Fibroblast of lung (primary cell): ENCODE results near the gene TTC3.

Source experiments
- EZH2 ChIP-seq: IDR thresholded peaks from 2 replicates; pipeline ENCODE4 v1.5.1; 2012; ENCODE audit warnings: low read length, control low read depth, mild to moderate bottlenecking; ENCODE audit errors: missing control alignments
- TF ChIP-seq, protein P1 (sequence below), 2 donors: IDR thresholded peaks in 1 of 2; conservative IDR thresholded peaks in 1 of 2; 1 replicate in 1 of 2; 2 replicates in 1 of 2; pipeline ENCODE4 v1.5.1; 2011 to 2012; ENCODE audit warnings: low read length in 2 of 2, control low read depth in 1 of 2, inconsistent platforms in 1 of 2, low read depth in 1 of 2, mild to moderate bottlenecking in 1 of 2

DNA sequence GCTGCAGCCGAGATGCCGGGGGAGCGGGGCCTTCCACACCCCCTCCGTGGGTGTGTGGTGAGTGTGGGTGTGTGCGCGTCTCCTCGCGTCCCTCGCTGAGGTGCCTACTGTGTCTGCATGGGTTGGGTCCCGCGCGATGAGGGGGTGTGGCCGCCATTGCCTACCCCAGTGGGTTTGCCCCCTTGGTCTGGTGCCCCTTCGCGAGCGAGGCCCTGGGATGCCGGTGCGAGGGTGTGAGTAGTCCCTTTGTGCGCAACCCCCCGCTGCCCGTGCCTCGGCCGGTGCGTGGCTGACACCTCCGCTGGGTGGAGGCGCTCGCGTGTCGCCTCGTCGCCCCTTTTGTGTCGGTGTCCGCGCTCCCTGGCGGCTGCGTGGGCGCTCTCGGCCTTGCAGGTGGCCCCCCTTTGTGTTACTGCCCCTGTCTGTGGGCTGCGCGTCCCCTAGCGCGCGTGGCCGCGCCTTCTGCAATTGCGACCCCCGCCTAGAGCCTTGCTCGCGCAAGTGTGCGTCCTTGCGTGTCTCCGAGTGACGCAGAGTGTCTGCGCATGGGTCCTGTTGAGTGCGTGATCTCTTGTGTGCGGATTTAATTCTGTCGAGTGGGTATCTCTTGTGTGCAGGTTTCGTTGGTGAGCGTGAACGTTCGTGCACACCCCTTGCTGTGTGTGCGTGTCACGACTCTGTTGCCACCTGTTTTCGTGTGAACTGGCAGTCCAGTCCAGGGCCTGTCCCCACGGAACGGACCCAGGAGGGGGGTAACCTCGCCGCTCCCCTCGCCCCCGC is 553 bp downstream of the TTC3 start:
- TF ChIP-seq, protein P1, sequence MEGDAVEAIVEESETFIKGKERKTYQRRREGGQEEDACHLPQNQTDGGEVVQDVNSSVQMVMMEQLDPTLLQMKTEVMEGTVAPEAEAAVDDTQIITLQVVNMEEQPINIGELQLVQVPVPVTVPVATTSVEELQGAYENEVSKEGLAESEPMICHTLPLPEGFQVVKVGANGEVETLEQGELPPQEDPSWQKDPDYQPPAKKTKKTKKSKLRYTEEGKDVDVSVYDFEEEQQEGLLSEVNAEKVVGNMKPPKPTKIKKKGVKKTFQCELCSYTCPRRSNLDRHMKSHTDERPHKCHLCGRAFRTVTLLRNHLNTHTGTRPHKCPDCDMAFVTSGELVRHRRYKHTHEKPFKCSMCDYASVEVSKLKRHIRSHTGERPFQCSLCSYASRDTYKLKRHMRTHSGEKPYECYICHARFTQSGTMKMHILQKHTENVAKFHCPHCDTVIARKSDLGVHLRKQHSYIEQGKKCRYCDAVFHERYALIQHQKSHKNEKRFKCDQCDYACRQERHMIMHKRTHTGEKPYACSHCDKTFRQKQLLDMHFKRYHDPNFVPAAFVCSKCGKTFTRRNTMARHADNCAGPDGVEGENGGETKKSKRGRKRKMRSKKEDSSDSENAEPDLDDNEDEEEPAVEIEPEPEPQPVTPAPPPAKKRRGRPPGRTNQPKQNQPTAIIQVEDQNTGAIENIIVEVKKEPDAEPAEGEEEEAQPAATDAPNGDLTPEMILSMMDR (conservative IDR thresholded peaks at IDR 0.05 in 1 of 2, IDR thresholded peaks at IDR 0.05 in 1 of 2; ENCODE audit: low read depth in 1 of 2, low read length in 2 of 2), result no peak
- TF ChIP-seq EZH2, result no peak
